ENCODE results near the gene CLMN. TPM values are rescaled to one million over a fixed set of nuclear protein-coding genes. Genes with fewer than 3 reads are reported as not detected.

Gene CLMN
- total RNA-seq, 4 donors from 2014 or later, result 3.8 to 10.0 (median 5.3) TPM

DNA sequence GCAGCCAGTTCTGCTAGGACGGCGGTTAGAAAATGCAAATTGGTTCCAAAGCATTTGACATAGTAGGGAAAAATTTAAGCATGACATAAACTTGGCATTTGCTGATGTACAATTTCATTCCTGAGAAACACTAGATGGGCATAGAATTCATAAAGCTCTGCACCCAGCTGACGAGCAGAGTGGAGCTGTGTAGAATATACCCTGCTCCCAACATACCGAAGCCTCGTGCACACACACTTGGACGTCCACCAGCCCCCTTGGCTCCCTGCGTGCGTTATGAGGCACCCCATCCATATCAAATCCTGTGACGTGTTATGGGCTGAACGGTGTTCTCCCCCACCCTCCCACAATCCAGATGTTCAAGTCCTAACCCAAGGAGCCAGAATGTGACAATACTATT, 65.4 kb downstream of the CLMN start:
- TF ChIP-seq POLR2AphosphoS5 (IDR thresholded peaks at IDR 0.05) (no peak), POLR2A (IDR thresholded peaks at IDR 0.05) (no peak), EP300 (IDR thresholded peaks at IDR 0.05) (no peak)
- TF ChIP-seq, protein P1, sequence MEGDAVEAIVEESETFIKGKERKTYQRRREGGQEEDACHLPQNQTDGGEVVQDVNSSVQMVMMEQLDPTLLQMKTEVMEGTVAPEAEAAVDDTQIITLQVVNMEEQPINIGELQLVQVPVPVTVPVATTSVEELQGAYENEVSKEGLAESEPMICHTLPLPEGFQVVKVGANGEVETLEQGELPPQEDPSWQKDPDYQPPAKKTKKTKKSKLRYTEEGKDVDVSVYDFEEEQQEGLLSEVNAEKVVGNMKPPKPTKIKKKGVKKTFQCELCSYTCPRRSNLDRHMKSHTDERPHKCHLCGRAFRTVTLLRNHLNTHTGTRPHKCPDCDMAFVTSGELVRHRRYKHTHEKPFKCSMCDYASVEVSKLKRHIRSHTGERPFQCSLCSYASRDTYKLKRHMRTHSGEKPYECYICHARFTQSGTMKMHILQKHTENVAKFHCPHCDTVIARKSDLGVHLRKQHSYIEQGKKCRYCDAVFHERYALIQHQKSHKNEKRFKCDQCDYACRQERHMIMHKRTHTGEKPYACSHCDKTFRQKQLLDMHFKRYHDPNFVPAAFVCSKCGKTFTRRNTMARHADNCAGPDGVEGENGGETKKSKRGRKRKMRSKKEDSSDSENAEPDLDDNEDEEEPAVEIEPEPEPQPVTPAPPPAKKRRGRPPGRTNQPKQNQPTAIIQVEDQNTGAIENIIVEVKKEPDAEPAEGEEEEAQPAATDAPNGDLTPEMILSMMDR (IDR thresholded peaks at IDR 0.05), result no peak
- H3K4me3 ChIP-seq, result no peak overlapping the region
- H3K4me1 ChIP-seq, result peaks cover 0 to 14% (median 0%) of the 10 kb centered on the region in 3 donors
- WGBS, 2 donors (ENCODE audit: low coverage in 1 of 2), result 36 to 68% methylated on average over 3 to 7 of the region's 10 CpGs
- no peaks in the 10 kb centered on the region for H3K27me3 ChIP-seq
- no peak for ATAC-seq
- no peak overlapping the region for H3K27ac ChIP-seq
- H3K9me3 ChIP-seq, result no peaks in the 10 kb centered on the region
- H3K36me3 ChIP-seq, result no peaks in the 10 kb centered on the region

DNA sequence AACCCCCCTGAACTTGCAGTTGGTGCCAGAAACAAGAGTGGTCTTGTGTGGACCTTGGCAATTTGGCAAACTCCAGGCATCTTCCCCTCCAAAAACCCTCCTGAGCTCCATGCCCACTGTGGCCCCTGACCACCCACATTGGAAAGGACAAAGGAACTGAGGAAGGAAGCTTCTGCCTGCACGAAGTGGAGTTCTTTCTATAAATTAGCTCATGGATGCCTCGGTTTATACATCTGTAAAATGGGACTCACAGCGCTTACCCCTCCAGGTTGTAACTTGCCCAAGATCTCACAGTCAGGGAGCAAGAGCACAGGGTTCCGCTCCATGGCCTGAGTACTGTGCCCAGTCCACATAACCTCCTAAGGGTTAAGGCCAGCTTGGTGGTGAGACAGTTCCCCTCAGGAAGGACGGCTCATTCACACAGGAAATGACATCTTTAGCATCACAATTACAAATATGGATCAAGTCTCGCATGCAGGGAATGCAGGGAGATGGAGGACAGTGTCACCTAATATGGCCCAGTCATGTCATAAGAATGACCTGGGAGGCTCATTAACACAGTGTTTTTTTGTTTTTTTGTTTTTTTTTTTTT, 66.6 kb downstream of the CLMN start:
- TF ChIP-seq POLR2A (IDR thresholded peaks at IDR 0.05) (no peak), POLR2AphosphoS5 (IDR thresholded peaks at IDR 0.05) (no peak), EP300 (IDR thresholded peaks at IDR 0.05) (no peak)
- TF ChIP-seq, protein P1 (IDR thresholded peaks at IDR 0.05), result no peak
- no peaks in the 10 kb centered on the region for H3K36me3 ChIP-seq
- no peak overlapping the region for H3K27ac ChIP-seq
- H3K27me3 ChIP-seq, result no peaks in the 10 kb centered on the region
- no peaks in the 10 kb centered on the region for H3K9me3 ChIP-seq
- WGBS, 2 donors (ENCODE audit: low coverage in 1 of 2), result 57 to 77% methylated on average over 1 to 5 of the region's 6 CpGs
- H3K4me3 ChIP-seq, result no peak overlapping the region
- no peak for ATAC-seq
- H3K4me1 ChIP-seq, result peaks cover 0 to 18% (median 0%) of the 10 kb centered on the region in 3 donors

DNA sequence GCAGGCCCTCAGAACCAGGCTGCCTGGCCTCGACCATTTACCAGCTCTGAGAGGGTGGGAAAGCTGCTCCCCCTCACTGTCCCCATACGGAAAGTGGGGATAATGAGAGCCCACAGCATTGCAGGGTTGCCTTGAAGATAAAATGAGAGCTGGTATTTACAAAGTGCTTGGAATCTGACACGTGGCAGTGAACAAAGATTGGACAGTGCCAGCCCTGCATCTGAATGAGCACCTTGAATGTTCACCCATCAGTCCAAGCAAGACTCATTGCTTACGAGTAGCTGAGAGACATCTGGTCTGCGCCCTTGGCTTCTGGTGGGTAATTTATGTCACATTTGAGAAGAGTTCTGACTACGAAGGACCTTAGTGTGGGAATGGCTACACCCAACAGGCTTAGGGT, 67.5 kb downstream of the CLMN start:
- H3K36me3 ChIP-seq, result no peaks in the 10 kb centered on the region
- H3K4me3 ChIP-seq, result no peak overlapping the region
- H3K27ac ChIP-seq, result no peak overlapping the region
- TF ChIP-seq, protein P1 (IDR thresholded peaks at IDR 0.05), result no peak
- TF ChIP-seq POLR2AphosphoS5 (IDR thresholded peaks at IDR 0.05) (no peak), POLR2A (IDR thresholded peaks at IDR 0.05) (no peak), EP300 (IDR thresholded peaks at IDR 0.05) (no peak)
- peaks cover 0 to 18% (median 0%) of the 10 kb centered on the region in 3 donors for H3K4me1 ChIP-seq
- 93 to 98% methylated on average over 4 to 5 of the region's 6 CpGs for WGBS, 2 donors (ENCODE audit: low coverage in 1 of 2)
- H3K9me3 ChIP-seq, result no peaks in the 10 kb centered on the region
- no peak for ATAC-seq
- H3K27me3 ChIP-seq, result no peaks in the 10 kb centered on the region

DNA sequence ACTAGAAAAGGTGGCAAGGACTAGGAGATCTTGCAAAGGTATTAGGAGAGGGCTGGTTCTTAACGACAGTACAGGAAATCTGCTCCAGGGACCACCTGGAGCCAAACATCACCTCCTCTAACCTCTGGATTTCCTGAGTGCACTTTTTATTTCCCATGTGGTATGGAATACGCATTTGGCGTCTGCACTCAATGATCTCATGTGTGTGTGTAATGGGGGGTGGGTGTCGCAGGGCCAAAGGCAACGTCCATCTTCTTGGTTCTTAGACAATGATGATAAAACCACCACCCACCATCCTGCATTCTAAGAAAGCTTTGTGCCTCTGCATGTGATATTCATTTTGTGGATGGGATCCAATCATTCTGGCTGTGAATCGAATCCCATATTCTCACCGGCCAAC, 68.8 kb downstream of the CLMN start:
- peaks cover 0 to 18% (median 0%) of the 10 kb centered on the region in 3 donors for H3K4me1 ChIP-seq
- WGBS, 2 donors (ENCODE audit: low coverage in 1 of 2), result 70 to 82% methylated on average over 1 to 4 of the region's 7 CpGs
- no peak for ATAC-seq
- H3K9me3 ChIP-seq, result no peaks in the 10 kb centered on the region
- no peak overlapping the region for H3K27ac ChIP-seq
- no peaks in the 10 kb centered on the region for H3K36me3 ChIP-seq
- TF ChIP-seq POLR2A (IDR thresholded peaks at IDR 0.05) (no peak), POLR2AphosphoS5 (IDR thresholded peaks at IDR 0.05) (no peak), EP300 (IDR thresholded peaks at IDR 0.05) (no peak)
- TF ChIP-seq, protein P1 (IDR thresholded peaks at IDR 0.05), result no peak
- H3K27me3 ChIP-seq, result no peaks in the 10 kb centered on the region
- H3K4me3 ChIP-seq, result no peak overlapping the region

DNA sequence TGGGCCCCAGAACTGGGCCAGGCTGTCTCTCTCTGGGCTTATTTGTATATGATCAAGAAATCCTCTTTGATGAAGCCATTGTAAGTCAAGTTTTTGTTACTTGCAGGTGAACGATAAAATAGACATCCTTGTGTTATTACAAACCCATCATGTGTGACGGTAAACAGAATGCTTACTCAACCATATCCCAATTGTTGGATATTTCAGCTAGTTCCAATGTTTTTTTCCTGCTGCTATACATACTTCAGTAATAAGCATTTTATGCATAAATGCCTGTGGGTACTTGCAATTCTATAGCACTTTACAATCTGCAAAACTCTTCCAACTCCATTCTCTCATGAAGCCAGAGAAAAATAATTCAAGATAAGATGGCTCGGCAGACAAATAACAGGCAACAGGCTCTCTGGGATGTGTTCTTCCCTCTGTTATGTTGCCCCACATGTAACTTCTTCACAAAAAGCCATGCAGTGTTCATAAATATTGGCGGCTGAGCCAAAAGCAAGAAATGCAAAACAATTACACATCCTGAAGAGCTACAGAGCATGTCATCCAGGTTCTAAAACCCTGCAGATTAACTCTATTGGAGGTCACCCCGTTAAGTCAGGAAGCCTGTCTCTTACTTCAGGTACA, 69.5 kb downstream of the CLMN start:
- ATAC-seq, result no peak
- TF ChIP-seq POLR2AphosphoS5 (IDR thresholded peaks at IDR 0.05) (no peak), POLR2A (IDR thresholded peaks at IDR 0.05) (no peak), EP300 (IDR thresholded peaks at IDR 0.05) (no peak)
- TF ChIP-seq, protein P1 (IDR thresholded peaks at IDR 0.05), result no peak
- Histone ChIP-seq H3K27ac (no peak overlapping the region), H3K4me1 (peaks cover 0 to 17% (median 0%) of the 10 kb centered on the region in 3 donors), H3K36me3 (no peaks in the 10 kb centered on the region), H3K27me3 (no peaks in the 10 kb centered on the region), H3K4me3 (no peak overlapping the region), H3K9me3 (no peaks in the 10 kb centered on the region)
- 80 to 84% methylated on average over 5 of the region's 5 CpGs for WGBS, 2 donors (ENCODE audit: low coverage in 1 of 2)

Measured in gastroesophageal sphincter (tissue), 4 donors.